ENCODE data around the gene OR14A2. TPM values are rescaled to one million over a fixed set of nuclear protein-coding genes. Genes with fewer than 3 reads are reported as not detected.

OR14A2 gene
- not detected in 5 replicates for total RNA-seq (2022; extraction: Qiagen RNA extraction)

GRCh38 chr1:247748041-247748440, at the start of gene OR14A2:
OR14A2 (minus strand) TSS chr1:247748141.

GRCh38 chr1:247760456-247760855, 12.5 kb upstream of the OR14A2 start, which contains the start of gene OR1C1:
OR1C1 (minus strand) TSS chr1:247760556; CDS start chr1:247758406, 2,150 bp downstream.

GRCh38 chr1:247738315-247738714, 9.6 kb downstream of the OR14A2 start, which contains the start of gene OR14K1:
OR14K1 (plus strand) TSS chr1:247738615; CDS start chr1:247738615, 0 bp downstream.

GRCh38 chr1:247716546-247716945, 31.4 kb downstream of the OR14A2 start, which contains the start of gene OR6F1:
OR6F1 (minus strand) TSS chr1:247716646; CDS start chr1:247712755, 3,891 bp downstream.

GRCh38 chr1:247679639-247680038, 68.3 kb downstream of the OR14A2 start, which contains the start of gene OR13G1:
OR13G1 (minus strand) TSS chr1:247679739; CDS start chr1:247673041, 6,698 bp downstream.

Other genes with a start within 250 kb of the OR14A2 start
- gene OR2C3, start 211.7 kb downstream of the OR14A2 start, total RNA-seq (2022; extraction: Qiagen RNA extraction), result not detected in 5 replicates
- not detected in 5 replicates for gene GCSAML, start 199.0 kb downstream of the OR14A2 start, total RNA-seq (2022; extraction: Qiagen RNA extraction)
- not detected in 5 replicates for gene OR2G2, start 159.8 kb downstream of the OR14A2 start, total RNA-seq (2022; extraction: Qiagen RNA extraction)
- not detected in 5 replicates for gene OR2G3, start 142.6 kb downstream of the OR14A2 start, total RNA-seq (2022; extraction: Qiagen RNA extraction)
- not detected in 5 replicates for gene OR13G1, start 68.4 kb downstream of the OR14A2 start, total RNA-seq (2022; extraction: Qiagen RNA extraction)
- gene OR6F1, start 31.5 kb downstream of the OR14A2 start, total RNA-seq (2022; extraction: Qiagen RNA extraction), result not detected in 5 replicates
- not detected in 5 replicates for gene OR14K1, start 9.5 kb downstream of the OR14A2 start, total RNA-seq (2022; extraction: Qiagen RNA extraction)
- not detected in 5 replicates for gene OR1C1, start 12.4 kb upstream of the OR14A2 start, total RNA-seq (2022; extraction: Qiagen RNA extraction)
- gene OR14A16, start 76.0 kb upstream of the OR14A2 start, total RNA-seq (2022; extraction: Qiagen RNA extraction), result not detected in 5 replicates
- gene OR11L1, start 93.8 kb upstream of the OR14A2 start, total RNA-seq (2022; extraction: Qiagen RNA extraction), result not detected in 5 replicates
- not detected in 5 replicates for gene TRIM58, start 109.0 kb upstream of the OR14A2 start, total RNA-seq (2022; extraction: Qiagen RNA extraction)
- gene OR2W3, start 147.4 kb upstream of the OR14A2 start, total RNA-seq (2022; extraction: Qiagen RNA extraction), result not detected in 5 replicates
- gene OR2T8, start 172.1 kb upstream of the OR14A2 start, total RNA-seq (2022; extraction: Qiagen RNA extraction), result not detected in 5 replicates
- gene OR2AJ1, start 176.7 kb upstream of the OR14A2 start, total RNA-seq (2022; extraction: Qiagen RNA extraction), result not detected in 5 replicates
- gene OR2L8, start 200.7 kb upstream of the OR14A2 start, total RNA-seq (2022; extraction: Qiagen RNA extraction), result not detected in 5 replicates
- gene OR2AK2, start 217.1 kb upstream of the OR14A2 start, total RNA-seq (2022; extraction: Qiagen RNA extraction), result not detected in 5 replicates